HCT116 (cell line): ENCODE results near the gene VTI1A.

Experiments used
- CTCF ChIP-seq, 3 experiments: fragments of 200-600 bp in 1 of 3; sonication (generic) in 1 of 3; IDR thresholded peaks in 2 of 3; conservative IDR thresholded peaks in 1 of 3; 2 replicates each; pipeline ENCODE4 v1.5.1; 2012 to 2017; ENCODE audit warnings: low read depth in 2 of 3, low read length in 2 of 3, antibody characterized with exemption in 1 of 3, borderline replicate concordance in 1 of 3, control low read depth in 1 of 3, mild to moderate bottlenecking in 1 of 3, mixed read lengths in 1 of 3, mixed run types in 1 of 3, moderate library complexity in 1 of 3; ENCODE audit not compliant: insufficient read depth in 1 of 3
- ELF1 ChIP-seq: IDR thresholded peaks from 2 replicates; pipeline ENCODE4 v1.6.1; 2012; ENCODE audit warnings: low read depth, borderline replicate concordance
- EZH2 ChIP-seq: fragments of 200-600 bp; sonication (generic); IDR thresholded peaks from 2 replicates; pipeline ENCODE4 v1.6.1; 2017; ENCODE audit warnings: antibody characterized with exemption, mixed run types
- POLR2A ChIP-seq: IDR thresholded peaks from 2 replicates; pipeline ENCODE4 v1.7.0; 2011; ENCODE audit warnings: borderline replicate concordance; ENCODE audit not compliant: insufficient read depth, insufficient read length; ENCODE audit errors: extremely low read depth
- POLR2AphosphoS5 ChIP-seq: IDR thresholded peaks from 2 replicates; pipeline ENCODE4 v1.6.1; 2011; ENCODE audit warnings: mild to moderate bottlenecking, low read depth, low read length, moderate library complexity
- REST ChIP-seq: IDR thresholded peaks from 2 replicates; pipeline ENCODE4 v1.6.1; 2012; ENCODE audit warnings: low read depth
- ZNF274 ChIP-seq: fragments of 200-500 bp; sonication (Bioruptor generic); IDR thresholded peaks from 2 replicates; pipeline ENCODE4 v1.6.1; 2014; ENCODE audit warnings: mild to moderate bottlenecking, low read depth, low read length, inconsistent platforms

GRCh38 chr10:112774798-112775197, 327.8 kb downstream of the VTI1A start:
- TF ChIP-seq CTCF (IDR thresholded peaks at IDR 0.05 in 2 of 3, conservative IDR thresholded peaks at IDR 0.05 in 1 of 3; ENCODE audit: borderline replicate concordance in 1 of 3, insufficient read depth in 1 of 3, low read depth in 2 of 3, low read length in 2 of 3) (no peak), POLR2A (no peak), EZH2 (no peak), ELF1 (no peak), ZNF274 (no peak), POLR2AphosphoS5 (no peak), REST (no peak)
